Gastroesophageal sphincter (tissue), 3 donors: ENCODE data around the gene CGREF1.

ENCODE experiments used
- CTCF ChIP-seq, 4 experiments: fragments of 200-600 bp in 2 of 4; fragments of 450-650 bp in 2 of 4; sonication (generic) in 1 of 4; IDR thresholded peaks; one replicate each; pipeline ENCODE4 v1.5.1; 2017 to 2019; ENCODE audit warnings: antibody characterized with exemption in 4 of 4, mild to moderate bottlenecking in 2 of 4, moderate library complexity in 2 of 4
- POLR2A ChIP-seq, 2 donors: fragments of 450-650 bp; IDR thresholded peaks; one replicate each; pipeline ENCODE4 v1.6.1; 2017; ENCODE audit warnings: antibody characterized with exemption in 2 of 2, mild to moderate bottlenecking in 2 of 2, moderate library complexity in 1 of 2

GRCh38 chr2:27085673-27086089 is 33.2 kb downstream of the CGREF1 start:
- peak in 1 of 2 donors; percentile 31 for TF ChIP-seq POLR2A (IDR thresholded peaks at IDR 0.05)
- peak in 3 of 4 experiments; percentile 33 to 84 (median 48) for TF ChIP-seq CTCF (IDR thresholded peaks at IDR 0.05)
